HEK293 (cell line): ENCODE data around the gene TNFRSF8.

ENCODE experiments used
- CTCF ChIA-PET: fragments of 350-600 bp; formaldehyde crosslinking; extraction: SDS; loops from one replicate; lab custom pipeline; 2021; ENCODE audit warnings: antibody characterized with exemption; lab: Yijun Ruan, JAX
- POLR2A ChIA-PET: fragments of 300-600 bp; formaldehyde crosslinking; extraction: SDS; loops from one replicate; lab custom pipeline; 2020; ENCODE audit warnings: antibody characterized with exemption, inconsistent platforms; lab: Yijun Ruan, JAX
- H3K27ac ChIP-seq: fragments of 200-500 bp; sonication (Bioruptor generic); 2 replicates; pipeline ENCODE4 v1.5.1; 2014; ENCODE audit warnings: low read depth, low read length, control low read depth, inconsistent platforms; ENCODE audit errors: extremely low read depth
- H3K36me3 ChIP-seq, 2 experiments: fragments of 200-500 bp in 1 of 2; sonication (Bioruptor generic) in 1 of 2; 1 replicate in 1 of 2; 2 replicates in 1 of 2; pipeline ENCODE4 v1.5.1; 2014 to 2017; ENCODE audit warnings: inconsistent platforms in 2 of 2, low read length in 2 of 2; ENCODE audit not compliant: control insufficient read depth in 2 of 2, insufficient read depth in 1 of 2
- H3K4me1 ChIP-seq: fragments of 200-500 bp; sonication (Bioruptor generic); 2 replicates; pipeline ENCODE4 v1.5.1; 2014; ENCODE audit warnings: mild to moderate bottlenecking, low read length, inconsistent platforms; ENCODE audit not compliant: control insufficient read depth, insufficient read depth
- H3K4me3 ChIP-seq: 2 replicates; pipeline ENCODE4 v1.5.1; 2011; ENCODE audit warnings: low read depth, mild to moderate bottlenecking, control low read depth, low read length, moderate library complexity
- H3K9me3 ChIP-seq: fragments of 200-500 bp; sonication (Bioruptor generic); 2 replicates; pipeline ENCODE4 v1.5.1; 2014; ENCODE audit warnings: low read depth, low read length, inconsistent platforms; ENCODE audit not compliant: control insufficient read depth, insufficient read depth
- OSR2 ChIP-seq: fragments of 450-650 bp; formaldehyde crosslinking; IDR thresholded peaks from 2 replicates; pipeline ENCODE4 v1.5.1; 2016; ENCODE audit warnings: missing biosample characterization, missing genetic modification characterization
- SALL2 ChIP-seq: fragments of 450-650 bp; formaldehyde crosslinking; IDR thresholded peaks from 2 replicates; pipeline ENCODE4 v1.5.0; 2017; ENCODE audit warnings: missing biosample characterization, mild to moderate bottlenecking, missing genetic modification characterization, borderline replicate concordance
- YY1 ChIP-seq: fragments of 450-650 bp; formaldehyde crosslinking; IDR thresholded peaks from 2 replicates; pipeline ENCODE4 v1.5.1; 2018; ENCODE audit warnings: missing biosample characterization, missing genetic modification characterization
- ZNF2 ChIP-seq: fragments of 450-650 bp; formaldehyde crosslinking; IDR thresholded peaks from 2 replicates; pipeline ENCODE4 v1.5.1; 2016; ENCODE audit warnings: missing biosample characterization, missing genetic modification characterization
- ZNF23 ChIP-seq: fragments of 450-650 bp; formaldehyde crosslinking; IDR thresholded peaks from 2 replicates; pipeline ENCODE4 v1.5.1; 2016; ENCODE audit warnings: missing biosample characterization, missing genetic modification characterization, borderline replicate concordance
- ZNF274 ChIP-seq, 2 experiments: fragments of 200-500 bp in 1 of 2; fragments of 450-650 bp in 1 of 2; sonication (Bioruptor generic) in 1 of 2; formaldehyde crosslinking in 1 of 2; IDR thresholded peaks; 2 replicates each; pipeline versions ENCODE4 v1.5.1 to v1.6.1; 2014 to 2016; ENCODE audit warnings: borderline replicate concordance in 1 of 2, inconsistent platforms in 1 of 2, low read length in 1 of 2, missing biosample characterization in 1 of 2, missing genetic modification characterization in 1 of 2
- ZNF350 ChIP-seq: fragments of 450-650 bp; formaldehyde crosslinking; IDR thresholded peaks from 2 replicates; pipeline ENCODE4 v1.5.0; 2017; ENCODE audit warnings: missing biosample characterization, mild to moderate bottlenecking, missing genetic modification characterization
- ZNF394 ChIP-seq: fragments of 450-650 bp; formaldehyde crosslinking; IDR thresholded peaks from 2 replicates; pipeline ENCODE4 v1.5.1; 2016; ENCODE audit warnings: missing biosample characterization, missing genetic modification characterization, mild to moderate bottlenecking, moderate library complexity, borderline replicate concordance
- ZNF404 ChIP-seq: fragments of 450-650 bp; formaldehyde crosslinking; IDR thresholded peaks from 2 replicates; pipeline ENCODE4 v1.5.1; 2017; ENCODE audit warnings: missing biosample characterization, missing genetic modification characterization
- ZNF48 ChIP-seq: fragments of 450-650 bp; formaldehyde crosslinking; IDR thresholded peaks from 2 replicates; pipeline ENCODE4 v1.5.1; 2016; ENCODE audit warnings: missing biosample characterization, missing genetic modification characterization
- ZNF571 ChIP-seq: fragments of 450-650 bp; formaldehyde crosslinking; IDR thresholded peaks from 2 replicates; pipeline ENCODE4 v1.5.0; 2017; ENCODE audit warnings: missing biosample characterization, missing genetic modification characterization
- ZNF623 ChIP-seq: fragments of 450-650 bp; formaldehyde crosslinking; IDR thresholded peaks from 2 replicates; pipeline ENCODE4 v1.5.1; 2016; ENCODE audit warnings: missing biosample characterization, missing genetic modification characterization
- ZNF624 ChIP-seq: fragments of 450-650 bp; formaldehyde crosslinking; IDR thresholded peaks from 2 replicates; pipeline ENCODE4 v1.5.1; 2017; ENCODE audit warnings: missing biosample characterization, missing genetic modification characterization
- ZNF768 ChIP-seq: fragments of 450-650 bp; formaldehyde crosslinking; IDR thresholded peaks from 2 replicates; pipeline ENCODE4 v1.5.1; 2018; ENCODE audit warnings: missing biosample characterization, mild to moderate bottlenecking, missing genetic modification characterization
- ZNF792 ChIP-seq: fragments of 450-650 bp; formaldehyde crosslinking; IDR thresholded peaks from 2 replicates; pipeline ENCODE4 v1.5.1; 2016; ENCODE audit warnings: missing biosample characterization, missing genetic modification characterization
- TF ChIP-seq, protein P1 (sequence below): fragments of 450-650 bp; formaldehyde crosslinking; IDR thresholded peaks from 2 replicates; pipeline ENCODE4 v1.5.1; 2017; ENCODE audit warnings: missing biosample characterization, missing genetic modification characterization
- TF ChIP-seq, protein P2 (sequence below): fragments of 450-650 bp; formaldehyde crosslinking; IDR thresholded peaks from 2 replicates; pipeline ENCODE4 v1.5.1; 2017; ENCODE audit warnings: missing biosample characterization, mild to moderate bottlenecking, missing genetic modification characterization, moderate library complexity
- TF ChIP-seq, protein P3 (sequence below): fragments of 450-650 bp; IDR thresholded peaks from 2 replicates; pipeline ENCODE4 v1.5.1; 2018; ENCODE audit warnings: missing biosample characterization, missing genetic modification characterization
- TF ChIP-seq, protein P4 (sequence below): fragments of 450-650 bp; formaldehyde crosslinking; IDR thresholded peaks from 2 replicates; pipeline ENCODE4 v1.5.1; 2016; ENCODE audit warnings: missing biosample characterization, missing genetic modification characterization
- TF ChIP-seq, protein P5 (sequence below): fragments of 450-650 bp; formaldehyde crosslinking; IDR thresholded peaks from 2 replicates; pipeline ENCODE4 v1.5.1; 2017; ENCODE audit warnings: missing biosample characterization, missing genetic modification characterization

The TNFRSF8 gene

DNA sequence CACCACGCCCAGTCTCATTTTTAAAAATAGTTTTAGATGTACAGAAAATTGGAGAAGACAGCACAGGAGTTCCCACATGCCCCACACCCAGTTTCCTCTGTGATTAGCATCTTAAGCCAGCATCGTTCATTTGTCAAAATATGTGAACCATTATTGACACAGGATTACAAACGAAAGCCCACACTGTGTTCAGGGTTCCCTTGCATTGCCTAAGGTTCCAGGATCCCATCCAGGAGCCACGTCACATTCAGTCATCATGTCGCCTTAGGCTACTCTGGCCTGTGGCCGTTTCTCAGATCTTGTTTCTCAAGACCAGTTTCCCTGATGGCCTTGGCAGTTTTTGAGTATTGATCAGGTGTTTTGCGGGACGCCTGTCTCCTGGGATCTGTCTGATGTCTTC is 69.0 kb downstream of the TNFRSF8 start:
- no peak for TF ChIP-seq ZNF394 (tag by site-specific recombination)
- no peak for TF ChIP-seq YY1 (tag by site-specific recombination)
- no peak for TF ChIP-seq ZNF350 (tag by site-specific recombination)
- TF ChIP-seq ZNF2 (tag by site-specific recombination), result no peak
- TF ChIP-seq ZNF768 (tag by site-specific recombination), result no peak
- TF ChIP-seq, protein P1, sequence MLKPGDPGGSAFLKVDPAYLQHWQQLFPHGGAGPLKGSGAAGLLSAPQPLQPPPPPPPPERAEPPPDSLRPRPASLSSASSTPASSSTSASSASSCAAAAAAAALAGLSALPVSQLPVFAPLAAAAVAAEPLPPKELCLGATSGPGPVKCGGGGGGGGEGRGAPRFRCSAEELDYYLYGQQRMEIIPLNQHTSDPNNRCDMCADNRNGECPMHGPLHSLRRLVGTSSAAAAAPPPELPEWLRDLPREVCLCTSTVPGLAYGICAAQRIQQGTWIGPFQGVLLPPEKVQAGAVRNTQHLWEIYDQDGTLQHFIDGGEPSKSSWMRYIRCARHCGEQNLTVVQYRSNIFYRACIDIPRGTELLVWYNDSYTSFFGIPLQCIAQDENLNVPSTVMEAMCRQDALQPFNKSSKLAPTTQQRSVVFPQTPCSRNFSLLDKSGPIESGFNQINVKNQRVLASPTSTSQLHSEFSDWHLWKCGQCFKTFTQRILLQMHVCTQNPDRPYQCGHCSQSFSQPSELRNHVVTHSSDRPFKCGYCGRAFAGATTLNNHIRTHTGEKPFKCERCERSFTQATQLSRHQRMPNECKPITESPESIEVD (tag by site-specific recombination), result no peak
- TF ChIP-seq ZNF571 (tag by site-specific recombination), result no peak
- no peak for TF ChIP-seq ZNF274 (IDR thresholded peaks at IDR 0.05; ENCODE audit: low read length)
- no peak for TF ChIP-seq ZNF274 (tag by site-specific recombination; IDR thresholded peaks at IDR 0.05; ENCODE audit: borderline replicate concordance)
- TF ChIP-seq ZNF23 (tag by site-specific recombination), result no peak
- TF ChIP-seq, protein P2, sequence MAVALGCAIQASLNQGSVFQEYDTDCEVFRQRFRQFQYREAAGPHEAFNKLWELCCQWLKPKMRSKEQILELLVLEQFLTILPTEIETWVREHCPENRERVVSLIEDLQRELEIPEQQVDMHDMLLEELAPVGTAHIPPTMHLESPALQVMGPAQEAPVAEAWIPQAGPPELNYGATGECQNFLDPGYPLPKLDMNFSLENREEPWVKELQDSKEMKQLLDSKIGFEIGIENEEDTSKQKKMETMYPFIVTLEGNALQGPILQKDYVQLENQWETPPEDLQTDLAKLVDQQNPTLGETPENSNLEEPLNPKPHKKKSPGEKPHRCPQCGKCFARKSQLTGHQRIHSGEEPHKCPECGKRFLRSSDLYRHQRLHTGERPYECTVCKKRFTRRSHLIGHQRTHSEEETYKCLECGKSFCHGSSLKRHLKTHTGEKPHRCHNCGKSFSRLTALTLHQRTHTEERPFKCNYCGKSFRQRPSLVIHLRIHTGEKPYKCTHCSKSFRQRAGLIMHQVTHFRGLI (tag by site-specific recombination), result no peak
- TF ChIP-seq ZNF623 (tag by site-specific recombination), result no peak
- TF ChIP-seq, protein P3, sequence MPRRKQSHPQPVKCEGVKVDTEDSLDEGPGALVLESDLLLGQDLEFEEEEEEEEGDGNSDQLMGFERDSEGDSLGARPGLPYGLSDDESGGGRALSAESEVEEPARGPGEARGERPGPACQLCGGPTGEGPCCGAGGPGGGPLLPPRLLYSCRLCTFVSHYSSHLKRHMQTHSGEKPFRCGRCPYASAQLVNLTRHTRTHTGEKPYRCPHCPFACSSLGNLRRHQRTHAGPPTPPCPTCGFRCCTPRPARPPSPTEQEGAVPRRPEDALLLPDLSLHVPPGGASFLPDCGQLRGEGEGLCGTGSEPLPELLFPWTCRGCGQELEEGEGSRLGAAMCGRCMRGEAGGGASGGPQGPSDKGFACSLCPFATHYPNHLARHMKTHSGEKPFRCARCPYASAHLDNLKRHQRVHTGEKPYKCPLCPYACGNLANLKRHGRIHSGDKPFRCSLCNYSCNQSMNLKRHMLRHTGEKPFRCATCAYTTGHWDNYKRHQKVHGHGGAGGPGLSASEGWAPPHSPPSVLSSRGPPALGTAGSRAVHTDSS (tag by site-specific recombination), result no peak
- TF ChIP-seq ZNF624 (tag by site-specific recombination), result no peak
- TF ChIP-seq ZNF404 (tag by site-specific recombination), result no peak
- TF ChIP-seq ZNF48 (tag by site-specific recombination), result no peak
- TF ChIP-seq OSR2 (tag by site-specific recombination), result no peak
- TF ChIP-seq SALL2 (tag by site-specific recombination), result no peak
- Histone ChIP-seq H3K9me3 (no peaks in the 10 kb centered on the region), H3K36me3 (no peaks in the 10 kb centered on the region), H3K4me3 (no peak overlapping the region), H3K4me1 (no peaks in the 10 kb centered on the region), H3K27ac (no peak overlapping the region)
- CTCF ChIA-PET, result interaction anchor here (0.9 to 1.1 kb wide), 2 partner anchors 77 to 97 kb away, joined by 3 to 5 read pairs; no protein-coding TSS in a partner anchor
- POLR2A ChIA-PET, result no interaction called here

DNA sequence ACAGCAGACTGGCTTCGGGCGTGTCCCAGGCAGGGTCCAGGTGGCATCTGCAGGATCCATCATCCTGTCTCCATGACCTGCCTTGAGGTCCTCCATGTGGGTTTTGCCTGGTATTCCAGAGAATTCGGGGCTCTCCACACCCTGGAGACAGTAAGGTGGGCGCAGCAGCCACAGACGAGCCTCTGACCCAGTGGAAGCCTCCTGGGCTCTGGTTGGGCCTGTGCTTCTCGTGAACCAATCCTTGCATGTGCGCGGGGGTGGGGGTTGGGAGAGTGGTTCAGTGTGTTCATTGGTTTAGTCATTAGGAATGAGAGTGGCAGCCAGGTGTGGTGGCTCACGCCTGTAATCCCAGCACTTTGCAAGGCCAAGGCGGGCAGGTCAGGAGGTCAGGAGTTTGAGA is 71.6 kb downstream of the TNFRSF8 start:
- TF ChIP-seq, protein P4, sequence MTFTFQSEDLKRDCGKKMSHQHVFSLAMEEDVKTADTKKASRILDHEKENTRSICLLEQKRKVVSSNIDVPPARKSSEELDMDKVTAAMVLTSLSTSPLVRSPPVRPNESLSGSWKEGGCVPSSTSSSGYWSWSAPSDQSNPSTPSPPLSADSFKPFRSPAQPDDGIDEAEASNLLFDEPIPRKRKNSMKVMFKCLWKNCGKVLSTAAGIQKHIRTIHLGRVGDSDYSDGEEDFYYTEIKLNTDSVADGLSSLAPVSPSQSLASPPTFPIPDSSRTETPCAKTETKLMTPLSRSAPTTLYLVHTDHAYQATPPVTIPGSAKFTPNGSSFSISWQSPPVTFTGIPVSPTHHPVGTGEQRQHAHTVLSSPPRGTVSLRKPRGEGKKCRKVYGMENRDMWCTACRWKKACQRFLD (tag by site-specific recombination), result no peak
- TF ChIP-seq ZNF792 (tag by site-specific recombination), result no peak
- TF ChIP-seq, protein P5, sequence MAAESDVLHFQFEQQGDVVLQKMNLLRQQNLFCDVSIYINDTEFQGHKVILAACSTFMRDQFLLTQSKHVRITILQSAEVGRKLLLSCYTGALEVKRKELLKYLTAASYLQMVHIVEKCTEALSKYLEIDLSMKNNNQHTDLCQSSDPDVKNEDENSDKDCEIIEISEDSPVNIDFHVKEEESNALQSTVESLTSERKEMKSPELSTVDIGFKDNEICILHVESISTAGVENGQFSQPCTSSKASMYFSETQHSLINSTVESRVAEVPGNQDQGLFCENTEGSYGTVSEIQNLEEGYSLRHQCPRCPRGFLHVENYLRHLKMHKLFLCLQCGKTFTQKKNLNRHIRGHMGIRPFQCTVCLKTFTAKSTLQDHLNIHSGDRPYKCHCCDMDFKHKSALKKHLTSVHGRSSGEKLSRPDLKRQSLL (tag by site-specific recombination), result peak; percentile 45; the same call in 1 of the 2 replicates
- Histone ChIP-seq H3K9me3 (no peaks in the 10 kb centered on the region), H3K27ac (no peak overlapping the region), H3K4me3 (no peak overlapping the region), H3K4me1 (no peaks in the 10 kb centered on the region), H3K36me3 (no peaks in the 10 kb centered on the region)
- POLR2A ChIA-PET, result no interaction called here
- CTCF ChIA-PET, result interaction anchor here (1.3 kb wide), 1 partner anchor 10 kb away, joined by 5 read pairs; no protein-coding TSS in a partner anchor
